HepG2 (cell line): ENCODE measurements around the gene ID4. TPM values are rescaled to one million over a fixed set of nuclear protein-coding genes. Genes with fewer than 3 reads are reported as not detected.

Source experiments
- AFF4 ChIP-seq: sonication (generic); formaldehyde crosslinking; IDR thresholded peaks from 2 replicates; pipeline ENCODE4 v1.4.0; 2020; ENCODE audit warnings: missing genetic modification reagents
- ARNTL ChIP-seq: sonication (generic); formaldehyde crosslinking; IDR thresholded peaks from 2 replicates; pipeline ENCODE4 v1.4.0; 2020; ENCODE audit warnings: mild to moderate bottlenecking, missing genetic modification reagents
- ATRX ChIP-seq: sonication (generic); formaldehyde crosslinking; IDR thresholded peaks from 2 replicates; pipeline ENCODE4 v1.4.0; 2020; ENCODE audit warnings: missing genetic modification reagents, borderline replicate concordance
- FOSL2 ChIP-seq: sonication (generic); formaldehyde crosslinking; IDR thresholded peaks from 2 replicates; pipeline ENCODE4 v1.4.0; 2020; ENCODE audit warnings: missing genetic modification reagents
- HDAC6 ChIP-seq: fragments of 200-600 bp; sonication (generic); IDR thresholded peaks from 2 replicates; pipeline ENCODE4 v1.7.0; 2017; ENCODE audit warnings: mild to moderate bottlenecking, antibody characterized with exemption, low read length, low read depth
- KDM1A ChIP-seq: IDR thresholded peaks from 2 replicates; pipeline ENCODE4 v1.6.1; 2016; ENCODE audit warnings: missing compliant biosample characterization
- RERE ChIP-seq: IDR thresholded peaks from 2 replicates; pipeline ENCODE4 v1.6.1; 2016; ENCODE audit warnings: low read depth, missing genetic modification reagents, missing compliant biosample characterization
- SOX6 ChIP-seq, 2 experiments: fragments of 450-650 bp in 1 of 2; sonication (generic) in 1 of 2; formaldehyde crosslinking in 1 of 2; IDR thresholded peaks; 2 replicates each; pipeline versions ENCODE4 v1.4.0 to v1.6.1; 2017 to 2020; ENCODE audit warnings: antibody characterized with exemption in 1 of 2, mild to moderate bottlenecking in 1 of 2, missing genetic modification reagents in 1 of 2
- TERF1 ChIP-seq: sonication (generic); formaldehyde crosslinking; IDR thresholded peaks from 2 replicates; pipeline ENCODE4 v1.8.0; 2022; ENCODE audit warnings: mild to moderate bottlenecking, missing genetic modification reagents, moderate library complexity
- ZNF10 ChIP-seq: sonication (generic); formaldehyde crosslinking; IDR thresholded peaks from 2 replicates; pipeline ENCODE4 v1.4.0; 2020; ENCODE audit warnings: mild to moderate bottlenecking, low read depth, missing genetic modification reagents, borderline replicate concordance
- ZNF329 ChIP-seq: sonication (generic); formaldehyde crosslinking; IDR thresholded peaks from 2 replicates; pipeline ENCODE4 v1.9.0; 2021; ENCODE audit warnings: low read depth, mild to moderate bottlenecking, missing genetic modification reagents
- ZNF883 ChIP-seq: sonication (generic); formaldehyde crosslinking; IDR thresholded peaks from 2 replicates; pipeline ENCODE4 v1.5.1; 2020; ENCODE audit warnings: mild to moderate bottlenecking, missing genetic modification reagents; ENCODE audit errors: not compliant biosample characterization
- polyA plus RNA-seq, 8 experiments: library from polyadenylated mRNA; depleted of rRNA in 3 of 8; stranded (reverse) in 7 of 8; unstranded in 1 of 8; fragments of >200 nt; fragmentation: Illumina TruSeq in 4 of 8; extraction: Trizol in 4 of 8; gene quantifications; 2 replicates each; pipeline versions ENCODE4 v1.2.1 to v1.2.3, GENCODE V29; 2011 to 2016; ENCODE audit warnings: low read depth in 4 of 8, missing spikeins in 1 of 8, mixed read lengths in 1 of 8; ENCODE audit not compliant: insufficient read depth in 1 of 8
- total RNA-seq, 5 experiments: library from RNA; depleted of rRNA; stranded (reverse); fragments of >200 nt; fragmentation: Illumina TruSeq; extraction: Trizol; gene quantifications; 2 replicates each; pipeline ENCODE4 v1.2.3, GENCODE V29; 2016; ENCODE audit warnings: low read depth in 1 of 5
- TF ChIP-seq, protein P1 (sequence below): sonication (generic); formaldehyde crosslinking; IDR thresholded peaks from 2 replicates; pipeline ENCODE4 v1.9.0; 2022; ENCODE audit warnings: low read depth, missing genetic modification reagents
- TF ChIP-seq, protein P2 (sequence below): sonication (generic); formaldehyde crosslinking; IDR thresholded peaks from 2 replicates; pipeline ENCODE4 v1.5.0; 2020; ENCODE audit warnings: missing genetic modification reagents

Gene ID4
- total and polyA plus RNA-seq, 2 of the 13 experiments (the other 11 are each of a cell fraction or from before 2014, with no cell fraction given): 0.20 to 0.44 TPM

DNA sequence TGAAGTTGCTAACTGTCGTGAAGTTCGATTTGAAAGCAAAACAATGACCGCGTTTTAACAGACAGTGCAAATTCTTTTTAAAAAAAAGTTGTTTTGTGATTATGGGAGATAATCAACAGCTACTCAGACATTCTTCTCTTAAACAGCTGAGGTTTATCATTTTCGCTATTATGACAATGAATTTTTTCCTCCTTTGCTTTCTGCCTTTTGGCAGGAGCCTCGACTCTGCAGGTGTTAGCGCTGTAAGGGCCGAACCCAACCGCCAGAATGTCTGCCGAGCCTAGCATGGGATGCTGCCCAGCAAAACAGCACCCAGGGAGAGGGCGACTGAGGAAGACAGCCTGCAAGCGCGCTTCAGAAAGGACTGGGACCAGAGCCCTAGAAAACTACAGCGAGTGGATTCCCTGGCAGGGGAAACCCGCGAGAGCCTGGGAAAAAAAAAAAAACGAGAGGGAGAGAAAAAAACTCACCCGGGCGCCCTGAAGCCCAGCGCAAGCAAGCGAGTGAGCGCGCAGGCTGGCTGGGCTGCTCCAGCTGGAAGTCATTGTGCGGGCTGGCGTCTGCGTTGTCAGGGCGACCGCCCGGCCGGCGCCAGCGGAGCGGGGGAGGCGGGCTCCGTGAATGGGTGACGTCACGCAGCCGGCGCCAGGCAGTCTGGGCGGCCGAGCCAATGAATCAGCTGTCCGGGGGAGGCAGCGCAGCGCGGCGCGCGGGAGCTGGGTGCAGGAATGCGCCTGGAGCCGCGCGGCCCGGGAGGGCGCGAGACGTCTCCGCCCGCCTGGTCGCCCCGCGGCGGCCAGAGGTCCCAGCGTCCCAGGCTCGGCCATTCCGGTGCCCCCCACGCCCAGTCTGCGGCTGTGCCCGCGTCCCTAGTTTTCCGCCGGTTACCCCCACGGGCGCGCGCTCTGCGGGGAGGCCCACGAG, 32.7 kb upstream of the ID4 start (continued):
- TF ChIP-seq TERF1 (no peak), ZNF329 (CRISPR knock-in tag) (peak; percentile 84; the same call in 1 of the 2 replicates), ATRX (CRISPR knock-in tag) (no peak), KDM1A (CRISPR knock-in tag) (no peak), ZNF10 (CRISPR knock-in tag) (no peak), AFF4 (CRISPR knock-in tag) (no peak), HDAC6 (no peak), ZNF883 (CRISPR knock-in tag) (peak; percentile 75), RERE (CRISPR knock-in tag) (peak; percentile 20; the same call in 1 of the 2 replicates), ARNTL (CRISPR knock-in tag) (no peak; the same call in 1 of the 2 replicates), FOSL2 (peak; percentile 88), SOX6 (IDR thresholded peaks at IDR 0.05) (no peak), SOX6 (CRISPR knock-in tag; IDR thresholded peaks at IDR 0.05) (peak; percentile 72)
- TF ChIP-seq, protein P1, sequence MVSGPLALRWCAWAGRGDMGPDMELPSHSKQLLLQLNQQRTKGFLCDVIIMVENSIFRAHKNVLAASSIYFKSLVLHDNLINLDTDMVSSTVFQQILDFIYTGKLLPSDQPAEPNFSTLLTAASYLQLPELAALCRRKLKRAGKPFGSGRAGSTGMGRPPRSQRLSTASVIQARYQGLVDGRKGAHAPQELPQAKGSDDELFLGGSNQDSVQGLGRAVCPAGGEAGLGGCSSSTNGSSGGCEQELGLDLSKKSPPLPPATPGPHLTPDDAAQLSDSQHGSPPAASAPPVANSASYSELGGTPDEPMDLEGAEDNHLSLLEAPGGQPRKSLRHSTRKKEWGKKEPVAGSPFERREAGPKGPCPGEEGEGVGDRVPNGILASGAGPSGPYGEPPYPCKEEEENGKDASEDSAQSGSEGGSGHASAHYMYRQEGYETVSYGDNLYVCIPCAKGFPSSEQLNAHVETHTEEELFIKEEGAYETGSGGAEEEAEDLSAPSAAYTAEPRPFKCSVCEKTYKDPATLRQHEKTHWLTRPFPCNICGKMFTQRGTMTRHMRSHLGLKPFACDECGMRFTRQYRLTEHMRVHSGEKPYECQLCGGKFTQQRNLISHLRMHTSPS: peak; percentile 65; the same call in 1 of the 2 replicates
- TF ChIP-seq, protein P2, sequence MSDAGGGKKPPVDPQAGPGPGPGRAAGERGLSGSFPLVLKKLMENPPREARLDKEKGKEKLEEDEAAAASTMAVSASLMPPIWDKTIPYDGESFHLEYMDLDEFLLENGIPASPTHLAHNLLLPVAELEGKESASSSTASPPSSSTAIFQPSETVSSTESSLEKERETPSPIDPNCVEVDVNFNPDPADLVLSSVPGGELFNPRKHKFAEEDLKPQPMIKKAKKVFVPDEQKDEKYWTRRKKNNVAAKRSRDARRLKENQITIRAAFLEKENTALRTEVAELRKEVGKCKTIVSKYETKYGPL (CRISPR knock-in tag): peak; percentile 72; the same call in 1 of the 2 replicates
